Neural cell (in vitro differentiated cells): Measurements from ENCODE around the gene SLC28A1. TPM values are rescaled to one million over a fixed set of nuclear protein-coding genes. Genes with fewer than 3 reads are reported as not detected.

Experiments
- H2AFZ ChIP-seq: fragments of 200-600, 300-800 bp; sonication (generic), shearing (Covaris generic); 2 replicates; pipeline ENCODE4 v1.6.0; 2014; ENCODE audit warnings: low read depth, mild to moderate bottlenecking, antibody characterized with exemption, low read length, moderate library complexity
- H3F3A ChIP-seq: fragments of 200-600 bp; shearing (Covaris generic); 2 replicates; pipeline ENCODE4 v1.6.1; 2016; ENCODE audit warnings: mild to moderate bottlenecking, moderate library complexity, mixed read lengths, antibody characterized with exemption, low read length; ENCODE audit not compliant: insufficient read depth, poor library complexity, severe bottlenecking
- H3K27ac ChIP-seq: fragments of 200-600, 300-800 bp; sonication (generic), shearing (Covaris generic); 2 replicates; pipeline ENCODE4 v1.5.1; 2014; ENCODE audit warnings: mild to moderate bottlenecking, low read length, moderate library complexity
- H3K27me3 ChIP-seq: fragments of 300-800, 200-600 bp; sonication (generic), shearing (Covaris generic); 2 replicates; pipeline ENCODE4 v1.6.0; 2014; ENCODE audit warnings: mild to moderate bottlenecking, low read depth, low read length, moderate library complexity; ENCODE audit not compliant: insufficient read depth
- H3K36me3 ChIP-seq: fragments of 300-800, 200-600 bp; sonication (generic), shearing (Covaris generic); 2 replicates; pipeline ENCODE4 v1.5.1; 2014; ENCODE audit warnings: mild to moderate bottlenecking, antibody characterized with exemption, low read length, moderate library complexity; ENCODE audit not compliant: insufficient read depth
- H3K4me2 ChIP-seq: fragments of 300-800, 200-600 bp; sonication (generic), shearing (Covaris generic); 2 replicates; pipeline ENCODE4 v1.6.0; 2014; ENCODE audit warnings: mild to moderate bottlenecking, low read length
- H3K4me3 ChIP-seq: fragments of 300-800, 200-600 bp; sonication (generic), shearing (Covaris generic); 2 replicates; pipeline ENCODE4 v1.5.1; 2014; ENCODE audit warnings: mild to moderate bottlenecking, low read length, moderate library complexity
- H3K79me2 ChIP-seq: fragments of 200-600 bp; shearing (Covaris generic); replicated peaks from 2 replicates; pipeline ENCODE4 v1.6.0; 2014; ENCODE audit warnings: mild to moderate bottlenecking, low read length, moderate library complexity; ENCODE audit not compliant: insufficient read depth
- H3K9ac ChIP-seq: fragments of 300-800, 200-600 bp; sonication (generic), shearing (Covaris generic); 2 replicates; pipeline ENCODE4 v1.6.1; 2016; ENCODE audit warnings: mild to moderate bottlenecking, low read length, mixed read lengths
- H3K9me2 ChIP-seq: fragments of 200-600 bp; shearing (Covaris generic); 2 replicates; pipeline ENCODE4 v1.6.1; 2016; ENCODE audit warnings: mild to moderate bottlenecking, low read length, mixed read lengths; ENCODE audit not compliant: insufficient read depth
- H3K9me3 ChIP-seq: fragments of 200-600, 300-800 bp; sonication (generic), shearing (Covaris generic); 2 replicates; pipeline ENCODE4 v1.6.1; 2016; ENCODE audit warnings: mild to moderate bottlenecking, mixed run types, low read length, moderate library complexity, mixed read lengths
- H4K20me1 ChIP-seq: fragments of 200-600 bp; shearing (Covaris generic); 2 replicates; pipeline ENCODE4 v1.6.1; 2016; ENCODE audit warnings: mild to moderate bottlenecking, mixed run types; ENCODE audit not compliant: insufficient read depth
- EP300 ChIP-seq: fragments of 450-650 bp; conservative IDR thresholded peaks from 2 replicates; pipeline ENCODE4 v1.6.1; 2014; ENCODE audit warnings: antibody characterized with exemption, mild to moderate bottlenecking, moderate library complexity; ENCODE audit not compliant: poor library complexity, severe bottlenecking
- EZH2 ChIP-seq: fragments of 200-600, 300-800 bp; shearing (Covaris generic), sonication (generic); IDR thresholded peaks from 2 replicates; pipeline ENCODE4 v1.6.1; 2014; ENCODE audit warnings: antibody characterized with exemption, low read length, borderline replicate concordance, mild to moderate bottlenecking; ENCODE audit not compliant: insufficient read depth, poor library complexity, severe bottlenecking
- MXI1 ChIP-seq: fragments of 450-650 bp; conservative IDR thresholded peaks from 2 replicates; pipeline ENCODE4 v1.6.1; 2014; ENCODE audit warnings: antibody characterized with exemption, mild to moderate bottlenecking; ENCODE audit not compliant: poor library complexity, severe bottlenecking
- POLR2AphosphoS5 ChIP-seq: IDR thresholded peaks from 2 replicates; pipeline ENCODE4 v1.6.1; 2012
- RAD21 ChIP-seq: fragments of 450-650 bp; conservative IDR thresholded peaks from 2 replicates; pipeline ENCODE4 v1.6.1; 2014; ENCODE audit warnings: antibody characterized with exemption, mild to moderate bottlenecking, moderate library complexity
- REST ChIP-seq: IDR thresholded peaks from 2 replicates; pipeline ENCODE4 v1.6.1; 2012; ENCODE audit warnings: borderline replicate concordance
- SMC3 ChIP-seq: fragments of 450-650 bp; conservative IDR thresholded peaks from 2 replicates; pipeline ENCODE4 v1.6.1; 2014; ENCODE audit warnings: antibody characterized with exemption, mild to moderate bottlenecking, moderate library complexity; ENCODE audit not compliant: poor library complexity
- TAF1 ChIP-seq: IDR thresholded peaks from 2 replicates; pipeline ENCODE4 v1.6.1; 2012; ENCODE audit warnings: low read depth
- polyA plus RNA-seq: library from polyadenylated mRNA; depleted of rRNA; stranded (reverse); fragments of >200 nt; gene quantifications from 2 replicates; pipeline ENCODE4 v1.2.3, GENCODE V29; 2014
- TF ChIP-seq, protein P1 (sequence below): fragments of 450-650 bp; IDR thresholded peaks from 2 replicates; pipeline ENCODE4 v1.5.1; 2014; ENCODE audit warnings: antibody characterized with exemption, mild to moderate bottlenecking, moderate library complexity; ENCODE audit not compliant: poor library complexity, severe bottlenecking

SLC28A1 gene
- polyA plus RNA-seq, 1 donor from 2014 or later: not detected

GRCh38 chr15:84944311-84944710, 59.8 kb downstream of the SLC28A1 start:
- Histone ChIP-seq H3K27me3 (no peaks in the 10 kb centered on the region), H3K4me3 (no peak overlapping the region), H2AFZ (no peak overlapping the region), H3F3A (no peaks in the 10 kb centered on the region), H3K9me3 (no peaks in the 10 kb centered on the region), H4K20me1 (no peaks in the 10 kb centered on the region), H3K79me2 (no peaks in the 10 kb centered on the region), H3K9me2 (no peaks in the 10 kb centered on the region), H3K36me3 (no peaks in the 10 kb centered on the region), H3K27ac (no peak overlapping the region), H3K4me2 (no peak overlapping the region), H3K9ac (no peak overlapping the region)
- TF ChIP-seq SMC3 (no peak), RAD21 (no peak), POLR2AphosphoS5 (no peak), EZH2 (no peak), EP300 (no peak), REST (no peak), MXI1 (no peak)
- TF ChIP-seq, protein P1, sequence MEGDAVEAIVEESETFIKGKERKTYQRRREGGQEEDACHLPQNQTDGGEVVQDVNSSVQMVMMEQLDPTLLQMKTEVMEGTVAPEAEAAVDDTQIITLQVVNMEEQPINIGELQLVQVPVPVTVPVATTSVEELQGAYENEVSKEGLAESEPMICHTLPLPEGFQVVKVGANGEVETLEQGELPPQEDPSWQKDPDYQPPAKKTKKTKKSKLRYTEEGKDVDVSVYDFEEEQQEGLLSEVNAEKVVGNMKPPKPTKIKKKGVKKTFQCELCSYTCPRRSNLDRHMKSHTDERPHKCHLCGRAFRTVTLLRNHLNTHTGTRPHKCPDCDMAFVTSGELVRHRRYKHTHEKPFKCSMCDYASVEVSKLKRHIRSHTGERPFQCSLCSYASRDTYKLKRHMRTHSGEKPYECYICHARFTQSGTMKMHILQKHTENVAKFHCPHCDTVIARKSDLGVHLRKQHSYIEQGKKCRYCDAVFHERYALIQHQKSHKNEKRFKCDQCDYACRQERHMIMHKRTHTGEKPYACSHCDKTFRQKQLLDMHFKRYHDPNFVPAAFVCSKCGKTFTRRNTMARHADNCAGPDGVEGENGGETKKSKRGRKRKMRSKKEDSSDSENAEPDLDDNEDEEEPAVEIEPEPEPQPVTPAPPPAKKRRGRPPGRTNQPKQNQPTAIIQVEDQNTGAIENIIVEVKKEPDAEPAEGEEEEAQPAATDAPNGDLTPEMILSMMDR: no peak

DNA sequence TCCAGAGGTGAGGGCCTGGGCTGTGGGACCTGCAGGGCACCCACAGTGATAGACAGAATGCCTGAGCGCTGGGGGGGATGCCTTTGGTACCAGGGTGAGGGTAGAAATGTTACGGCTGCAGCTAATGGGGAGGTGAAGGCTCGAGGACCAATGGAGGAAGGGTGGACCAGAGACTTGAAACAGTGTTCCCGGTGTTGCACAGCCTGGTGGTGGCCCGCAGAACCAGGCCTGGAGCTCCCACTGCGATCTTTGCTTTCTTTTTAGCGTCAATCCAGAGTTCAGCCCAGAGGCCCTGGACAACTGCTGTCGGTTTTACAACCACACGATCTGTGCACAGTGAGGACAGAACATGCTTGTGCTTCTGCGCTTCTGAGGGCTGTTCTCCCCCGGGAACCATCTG, 60.4 kb downstream of the SLC28A1 start:
- no peak overlapping the region for H2AFZ ChIP-seq
- H3F3A ChIP-seq: no peaks in the 10 kb centered on the region
- H3K9me2 ChIP-seq: no peaks in the 10 kb centered on the region
- no peak overlapping the region for H3K4me2 ChIP-seq
- no peaks in the 10 kb centered on the region for H3K36me3 ChIP-seq
- H3K9ac ChIP-seq: no peak overlapping the region
- no peak overlapping the region for H3K4me3 ChIP-seq
- no peaks in the 10 kb centered on the region for H3K9me3 ChIP-seq
- no peaks in the 10 kb centered on the region for H3K79me2 ChIP-seq
- TF ChIP-seq POLR2AphosphoS5 (no peak), RAD21 (no peak), SMC3 (no peak), MXI1 (no peak), EP300 (no peak), TAF1 (no peak), EZH2 (no peak), REST (no peak)
- TF ChIP-seq, protein P1: no peak
- no peaks in the 10 kb centered on the region for H4K20me1 ChIP-seq
- H3K27me3 ChIP-seq: no peaks in the 10 kb centered on the region
- no peak overlapping the region for H3K27ac ChIP-seq
